Psoas muscle (tissue), 8 donors: ENCODE data around the gene MAP1LC3C. TPM values are rescaled to one million over a fixed set of nuclear protein-coding genes. Genes with fewer than 3 reads are reported as not detected.

Experiments used
- ATAC-seq, 4 donors: fragments of 200-7000 bp; cut with Tn5 transposase; one replicate each; pipeline ENCODE4 v1.9.1; 2020; ENCODE audit warnings: moderate library complexity in 3 of 4, mild to moderate bottlenecking in 2 of 4
- DNase-seq, 2 donors: peaks; one replicate each; pipeline ENCODE4 v3.0.0-alpha.2; 2020
- H3K27ac ChIP-seq: fragments of 200-600 bp; one replicate; pipeline ENCODE4 v1.8.0; 2022
- H3K27me3 ChIP-seq, 3 donors: fragments of 200-600 bp in 1 of 3; one replicate each; pipeline versions ENCODE4 v1.6.1 to v1.8.0; 2013 to 2022; ENCODE audit warnings: low read length in 2 of 3, mild to moderate bottlenecking in 2 of 3, moderate library complexity in 1 of 3; ENCODE audit not compliant: insufficient read depth in 3 of 3
- H3K36me3 ChIP-seq, 2 donors: fragments of 200-600 bp in 1 of 2; one replicate each; pipeline versions ENCODE4 v1.6.1 to v1.8.0; 2013 to 2022; ENCODE audit warnings: low read depth in 1 of 2, mild to moderate bottlenecking in 1 of 2, moderate library complexity in 1 of 2; ENCODE audit not compliant: insufficient read depth in 1 of 2
- H3K4me1 ChIP-seq: fragments of 200-600 bp; one replicate; pipeline ENCODE4 v1.8.0; 2022
- H3K4me3 ChIP-seq: fragments of 200-600 bp; one replicate; pipeline ENCODE4 v1.8.0; 2022; ENCODE audit warnings: mild to moderate bottlenecking
- H3K9me3 ChIP-seq: fragments of 200-600 bp; one replicate; pipeline ENCODE4 v1.8.0; 2022
- CTCF ChIP-seq: fragments of 200-600 bp; IDR thresholded peaks from one replicate; pipeline ENCODE4 v1.8.0; 2022; ENCODE audit warnings: antibody characterized with exemption
- WGBS, 3 donors: extraction: QIAGEN DNeasy Blood & Tissue Kit; methylation state at CpG; one replicate each; pipeline versions ENCODE4 v1.1.6 to v1.1.7; 2013; 5-methylcytosine and 5-hydroxymethylcytosine counted together
- intact Hi-C, 2 donors: fragments of 100-400 bp; cut with DNase I; formaldehyde crosslinking; loops; one replicate each; pipeline versions ENCODE4 v1.11.0 to v1.14.2; 2022
- polyA plus RNA-seq, 3 donors: library from polyadenylated mRNA; stranded (reverse); fragments of 200-250 nt; gene quantifications; one replicate each; pipeline ENCODE4 v1.2.3, GENCODE V29; 2013
- total RNA-seq, 4 donors: library from RNA; stranded (reverse); fragmentation: NEBNext Ultra II Directional in 2 of 4; extraction: Animal tissue kit (Norgen Biotek cat#: 25700) in 2 of 4; gene quantifications; one replicate each; pipeline versions ENCODE4 v1.2.1 to v1.2.4, GENCODE V29; 2021 to 2023
- donor health status: healthy with polysubstance abuse.
- donor health status: DM: no; HTN: no; CAD: no; lungs with moderate emphysema.
- donor health status: Bipolar disorder and iron deficiency.
- donor health status: healthy.
- donor health status: DM: yes; HTN: yes; CAD: no.
- donor health status: DM: no; HTN: no; CAD: no.
- donor health status: DM: no; HTN: no; CAD: no.
- donor health status: DM: yes; HTN: yes; CAD: no.

The MAP1LC3C gene
- total and polyA plus RNA-seq, 7 donors, result 0.44 to 8.8 (median 4.2) TPM

GRCh38 chr1:242011894-242012660, 13.2 kb upstream of the MAP1LC3C start:
- peak in 1 of 4 donors; percentile 48 for ATAC-seq
- Histone ChIP-seq H3K4me1 (no peaks in the 10 kb centered on the region), H3K36me3 (no peaks in the 10 kb centered on the region), H3K4me3 (no peak overlapping the region), H3K9me3 (no peaks in the 10 kb centered on the region), H3K27me3 (no peaks in the 10 kb centered on the region), H3K27ac (no peak overlapping the region)
- DNase-seq, result peak; percentile 43 to 53
- WGBS, 3 donors, result 54 to 61% (median 60%) methylated on average over 5 of the region's 5 CpGs
- intact Hi-C loops, result no loop called here
- TF ChIP-seq CTCF, result no peak

- peak in 1 of 2 donors; percentile 30 for DNase-seq
- 28 to 39% (median 33%) methylated on average over 5 of the region's 5 CpGs for WGBS, 3 donors
- Histone ChIP-seq H3K27ac (no peak overlapping the region), H3K27me3 (no peaks in the 10 kb centered on the region), H3K4me3 (no peak overlapping the region), H3K4me1 (no peaks in the 10 kb centered on the region), H3K9me3 (no peaks in the 10 kb centered on the region), H3K36me3 (no peaks in the 10 kb centered on the region)
- no peak for TF ChIP-seq CTCF
- ATAC-seq, result peak in 3 of 4 donors; percentile 39 to 48 (median 42)
- intact Hi-C loops, result no loop called here
Measured at GRCh38 chr1:242008826-242009495, 10.1 kb upstream of the MAP1LC3C start.

GRCh38 chr1:242006976-242007375, 8.1 kb upstream of the MAP1LC3C start:
- no peak for TF ChIP-seq CTCF
- H3K27me3 ChIP-seq, result no peaks in the 10 kb centered on the region
- no peaks in the 10 kb centered on the region for H3K4me1 ChIP-seq
- no peak overlapping the region for H3K27ac ChIP-seq
- 35 to 42% (median 39%) methylated on average over 3 of the region's 3 CpGs for WGBS, 3 donors
- intact Hi-C loops, result no loop called here
- H3K36me3 ChIP-seq, result no peaks in the 10 kb centered on the region
- H3K4me3 ChIP-seq, result no peak overlapping the region
- no peak for ATAC-seq
- DNase-seq, result no peak
- H3K9me3 ChIP-seq, result no peaks in the 10 kb centered on the region

GRCh38 chr1:242005866-242006535, 7.1 kb upstream of the MAP1LC3C start:
- WGBS, 3 donors, result 77 to 88% (median 83%) methylated on average over 5 of the region's 5 CpGs
- Histone ChIP-seq H3K27ac (no peak overlapping the region), H3K4me3 (no peak overlapping the region), H3K4me1 (no peaks in the 10 kb centered on the region), H3K9me3 (no peaks in the 10 kb centered on the region), H3K27me3 (no peaks in the 10 kb centered on the region), H3K36me3 (no peaks in the 10 kb centered on the region)
- no peak for TF ChIP-seq CTCF
- DNase-seq (no peak), ATAC-seq (no peak)
- intact Hi-C loops, result no loop called here
